ENCODE data around the gene IPO13. TPM values are rescaled to one million over a fixed set of nuclear protein-coding genes. Genes with fewer than 3 reads are reported as not detected.

Gene IPO13
- total RNA-seq, 1 donor from 2014 or later = 24.8 TPM

GRCh38 chr1:43979528-43980254 lies 32.9 kb downstream of the IPO13 start:
- no peak for TF ChIP-seq CTCF (IDR thresholded peaks at IDR 0.05)
- Mint-ChIP-seq H3K4me3 (peak overlapping the region; percentile 84), H3K9me3 (no peaks in the 10 kb centered on the region), H3K4me1 (peaks cover 45% of the 10 kb centered on the region), H3K36me3 (ENCODE audit: low read depth) (peaks cover 23% of the 10 kb centered on the region), H3K27me3 (no peaks in the 10 kb centered on the region), H3K27ac (peak overlapping the region; percentile 43)
- DNase-seq = no peak
- ChIA-PET CTCF (no interaction called here), POLR2A (no interaction called here)
- no peak for ATAC-seq (ENCODE audit: low read depth)
- intact Hi-C loops (cut with micrococcal nuclease) = loop anchor here (10.0 kb wide), 4 partner anchors 235 to 1645 kb away; partner anchors contain the start of genes CDC20, DMAP1, FOXJ3 and PPCS

- H3K4me3 Mint-ChIP-seq = peak overlapping the region; percentile 84
- peaks cover 42% of the 10 kb centered on the region for H3K4me1 Mint-ChIP-seq
- H3K27me3 Mint-ChIP-seq = no peaks in the 10 kb centered on the region
- H3K9me3 Mint-ChIP-seq = no peaks in the 10 kb centered on the region
- TF ChIP-seq CTCF (IDR thresholded peaks at IDR 0.05) = no peak
- intact Hi-C loops (cut with micrococcal nuclease) = no loop called here
- ChIA-PET POLR2A (no interaction called here), CTCF (no interaction called here)
- DNase-seq = no peak
- ATAC-seq (ENCODE audit: low read depth) = no peak
- H3K36me3 Mint-ChIP-seq (ENCODE audit: low read depth) = peaks cover 21% of the 10 kb centered on the region
- H3K27ac Mint-ChIP-seq = no peak overlapping the region
These were observed 33.7 kb downstream of the IPO13 start for GRCh38 chr1:43980255-43981134.

- Mint-ChIP-seq H3K27ac (no peak overlapping the region), H3K9me3 (no peaks in the 10 kb centered on the region), H3K4me1 (peaks cover 36% of the 10 kb centered on the region), H3K4me3 (peak overlapping the region; percentile 84), H3K36me3 (ENCODE audit: low read depth) (peaks cover 21% of the 10 kb centered on the region), H3K27me3 (no peaks in the 10 kb centered on the region)
- CTCF ChIA-PET = no interaction called here
- no peak for TF ChIP-seq CTCF (IDR thresholded peaks at IDR 0.05)
- intact Hi-C loops (cut with micrococcal nuclease) = no loop called here
- POLR2A ChIA-PET = no interaction called here
- ATAC-seq (ENCODE audit: low read depth) (no peak), DNase-seq (no peak)
These were observed 34.4 kb downstream of the IPO13 start for GRCh38 chr1:43981135-43981491.

- H3K27ac Mint-ChIP-seq = no peak overlapping the region
- peaks cover 16% of the 10 kb centered on the region for H3K36me3 Mint-ChIP-seq (ENCODE audit: low read depth)
- POLR2A ChIA-PET = no interaction called here
- ATAC-seq (ENCODE audit: low read depth) = no peak
- H3K27me3 Mint-ChIP-seq = no peaks in the 10 kb centered on the region
- H3K9me3 Mint-ChIP-seq = no peaks in the 10 kb centered on the region
- peaks cover 32% of the 10 kb centered on the region for H3K4me1 Mint-ChIP-seq
- intact Hi-C loops (cut with micrococcal nuclease) = no loop called here
- no peak for DNase-seq
- no peak for TF ChIP-seq CTCF (IDR thresholded peaks at IDR 0.05)
- H3K4me3 Mint-ChIP-seq = no peak overlapping the region
- CTCF ChIA-PET = no interaction called here
These were observed 34.9 kb downstream of the IPO13 start for GRCh38 chr1:43981636-43982035.

- intact Hi-C loops (cut with micrococcal nuclease) = no loop called here
- TF ChIP-seq CTCF (IDR thresholded peaks at IDR 0.05) = no peak
- Mint-ChIP-seq H3K36me3 (ENCODE audit: low read depth) (peaks cover 10% of the 10 kb centered on the region), H3K9me3 (no peaks in the 10 kb centered on the region), H3K27ac (no peak overlapping the region), H3K27me3 (no peaks in the 10 kb centered on the region), H3K4me3 (no peak overlapping the region), H3K4me1 (peaks cover 25% of the 10 kb centered on the region)
- DNase-seq (no peak), ATAC-seq (ENCODE audit: low read depth) (no peak)
- CTCF ChIA-PET = no interaction called here
- POLR2A ChIA-PET = no interaction called here
These were observed 35.5 kb downstream of the IPO13 start for GRCh38 chr1:43982241-43982640.
